NCI-H1048 (cell line): ENCODE results near the gene MAPK12.
"Not testable (repeated sequence)": the region's sequence is repeated elsewhere in the genome, so short reads cannot be mapped to it uniquely, and the experiment has no call there.

ENCODE experiments used
- DNase-seq: peaks from one replicate; lab custom pipeline; 2025; lab: John Stamatoyannopoulos, UW

MAPK12 gene

GRCh38 chr22:50281957-50282356, 20.5 kb upstream of the MAPK12 start:
- no peak for DNase-seq

- no peak for DNase-seq
Observed at GRCh38 chr22:50281384-50281760, 19.9 kb upstream of the MAPK12 start.

GRCh38 chr22:50280708-50281383, 19.4 kb upstream of the MAPK12 start:
- no peak for DNase-seq

GRCh38 chr22:50280022-50280707, 18.7 kb upstream of the MAPK12 start:
- DNase-seq: no peak

- no peak for DNase-seq
Observed at GRCh38 chr22:50278956-50279619, 17.6 kb upstream of the MAPK12 start.

GRCh38 chr22:50278461-50278860, 17.0 kb upstream of the MAPK12 start:
- no peak for DNase-seq

GRCh38 chr22:50277761-50278160, 16.3 kb upstream of the MAPK12 start:
- no peak for DNase-seq

GRCh38 chr22:50276143-50276542, 14.7 kb upstream of the MAPK12 start:
- DNase-seq: no peak

GRCh38 chr22:50275181-50276055, 13.9 kb upstream of the MAPK12 start:
- no peak for DNase-seq

- no peak for DNase-seq
Observed at GRCh38 chr22:50274771-50275170, 13.3 kb upstream of the MAPK12 start.

GRCh38 chr22:50274311-50274710, 12.8 kb upstream of the MAPK12 start:
- DNase-seq: no peak

GRCh38 chr22:50273781-50274180, 12.3 kb upstream of the MAPK12 start:
- not testable (repeated sequence) for DNase-seq

GRCh38 chr22:50273352-50273751, 11.9 kb upstream of the MAPK12 start:
- not testable (repeated sequence) for DNase-seq

GRCh38 chr22:50272044-50272802, 10.7 kb upstream of the MAPK12 start:
- no peak for DNase-seq

GRCh38 chr22:50271519-50271970, 10.1 kb upstream of the MAPK12 start:
- peak; percentile 64 for DNase-seq

GRCh38 chr22:50270666-50271394, 9.3 kb upstream of the MAPK12 start:
- no peak for DNase-seq

GRCh38 chr22:50269970-50270665, 8.6 kb upstream of the MAPK12 start, which contains the start of gene MAPK11:
TSS of gene MAPK11 (minus strand) at chr22:50270380. CDS start at chr22:50270292, 88 bp downstream.
- no peak for DNase-seq

- no peak for DNase-seq
Observed at GRCh38 chr22:50269573-50269969, 8.1 kb upstream of the MAPK12 start.

GRCh38 chr22:50268655-50269113, 7.2 kb upstream of the MAPK12 start:
- DNase-seq: no peak
